HCT116 (cell line): ENCODE data around the gene CHCHD4. TPM values are rescaled to one million over a fixed set of nuclear protein-coding genes. Genes with fewer than 3 reads are reported as not detected.

ENCODE experiments used
- ATAC-seq: fragments of 200-7000 bp; cut with Tn5 transposase; 2 replicates; pipeline ENCODE4 v1.9.1; 2020; ENCODE audit warnings: mild to moderate bottlenecking, moderate library complexity
- BruUV-seq: library from RNA; stranded (reverse); fragments of 400-500 nt; replicated peaks from 2 replicates; lab custom pipeline; 2021; lab: Mats Ljungman, UMichigan
- CTCF ChIA-PET: fragments of 300-600 bp; sonication (Branson Sonifier 250); formaldehyde crosslinking; loops from one replicate; lab custom pipeline; 2021; ENCODE audit warnings: antibody characterized with exemption; lab: Charles Lee
- POLR2A ChIA-PET: fragments of 300-600, 350-600 bp; sonication (Branson Sonifier 250); formaldehyde crosslinking; loops from one replicate; lab custom pipeline; 2021; ENCODE audit warnings: antibody characterized with exemption; lab: Charles Lee
- RAD21 ChIA-PET, 2 experiments: fragments of 300-600 bp; sonication (Branson Sonifier 250); formaldehyde crosslinking; loops; one replicate each; lab custom pipeline; 2023; ENCODE audit warnings: low total read pairs in 2 of 2; ENCODE audit not compliant: uncharacterized antibody in 2 of 2, unreplicated experiment in 2 of 2, low non-redundant PET in 1 of 2; lab: Charles Lee
- DNase-seq: peaks from one replicate; pipeline ENCODE4 v3.0.0-alpha.2; 2010; ENCODE audit warnings: low read depth, low spot score
- H2AFZ ChIP-seq: fragments of 200-600 bp; shearing (Covaris generic), sonication (generic); 2 replicates; pipeline ENCODE4 v1.6.1; 2017; ENCODE audit warnings: low read depth, mixed run types, mixed read lengths, antibody characterized with exemption, low read length; ENCODE audit not compliant: poor library complexity, severe bottlenecking
- H3K27ac ChIP-seq: 2 replicates; pipeline ENCODE4 v1.5.1; 2012; ENCODE audit warnings: low read depth, low read length
- H3K27me3 ChIP-seq: fragments of 200-600 bp; sonication (generic); 2 replicates; pipeline ENCODE4 v1.6.1; 2016; ENCODE audit warnings: mixed run types, low read length, mixed read lengths; ENCODE audit not compliant: insufficient read depth
- H3K36me3 ChIP-seq, 2 experiments: fragments of 200-500 bp in 1 of 2; fragments of 200-600 bp in 1 of 2; sonication (Bioruptor generic) in 1 of 2; sonication (generic) in 1 of 2; 2 replicates each; pipeline versions ENCODE4 v1.5.1 to v1.6.1; 2014 to 2016; ENCODE audit warnings: low read length in 2 of 2, inconsistent platforms in 1 of 2, mixed read lengths in 1 of 2, mixed run types in 1 of 2; ENCODE audit not compliant: insufficient read depth in 2 of 2, control insufficient read depth in 1 of 2
- H3K4me1 ChIP-seq, 2 experiments: fragments of 200-600 bp in 1 of 2; sonication (generic) in 1 of 2; 2 replicates each; pipeline versions ENCODE4 v1.5.1 to v1.6.1; 2012 to 2017; ENCODE audit warnings: low read length in 2 of 2, inconsistent platforms in 1 of 2, mild to moderate bottlenecking in 1 of 2, mixed read lengths in 1 of 2, mixed run types in 1 of 2, moderate library complexity in 1 of 2; ENCODE audit not compliant: insufficient read depth in 2 of 2, control insufficient read depth in 1 of 2
- H3K4me2 ChIP-seq: fragments of 200-600 bp; sonication (generic); 2 replicates; pipeline ENCODE4 v1.6.1; 2017; ENCODE audit warnings: mixed run types, low read length, mixed read lengths
- H3K4me3 ChIP-seq, 2 experiments: fragments of 200-600 bp in 1 of 2; sonication (generic) in 1 of 2; replicated peaks in 1 of 2; 2 replicates each; pipeline ENCODE4 v1.5.1; 2011 to 2016; ENCODE audit warnings: low read length in 2 of 2, control low read depth in 1 of 2, low read depth in 1 of 2, mild to moderate bottlenecking in 1 of 2, mixed read lengths in 1 of 2, mixed run types in 1 of 2
- H3K79me2 ChIP-seq: fragments of 200-600 bp; sonication (generic); 2 replicates; pipeline ENCODE4 v1.6.1; 2017; ENCODE audit warnings: mild to moderate bottlenecking, mixed run types, low read length, moderate library complexity, mixed read lengths; ENCODE audit not compliant: insufficient read depth
- H3K9ac ChIP-seq: fragments of 200-600 bp; sonication (generic); 2 replicates; pipeline ENCODE4 v1.6.1; 2016; ENCODE audit warnings: low read length, mixed read lengths
- H3K9me2 ChIP-seq: fragments of 200-600 bp; sonication (generic), shearing (Covaris generic); 2 replicates; pipeline ENCODE4 v1.6.1; 2017; ENCODE audit warnings: mixed run types, mild to moderate bottlenecking, moderate library complexity; ENCODE audit not compliant: insufficient read depth
- H3K9me3 ChIP-seq, 2 experiments: fragments of 200-500 bp in 1 of 2; fragments of 200-600 bp in 1 of 2; sonication (Bioruptor generic) in 1 of 2; sonication (generic) in 1 of 2; 2 replicates each; pipeline ENCODE4 v1.6.1; 2014 to 2017; ENCODE audit warnings: low read length in 2 of 2, mixed read lengths in 2 of 2, inconsistent platforms in 1 of 2, low read depth in 1 of 2, mild to moderate bottlenecking in 1 of 2, mixed run types in 1 of 2, moderate library complexity in 1 of 2; ENCODE audit not compliant: control insufficient read depth in 1 of 2, insufficient read depth in 1 of 2
- H4K20me1 ChIP-seq: fragments of 200-600 bp; sonication (generic), shearing (Covaris generic); 2 replicates; pipeline ENCODE4 v1.6.1; 2017; ENCODE audit warnings: mixed run types, mild to moderate bottlenecking, moderate library complexity; ENCODE audit not compliant: insufficient read depth
- ATF3 ChIP-seq: IDR thresholded peaks from 2 replicates; pipeline ENCODE4 v1.6.1; 2012
- CEBPB ChIP-seq: IDR thresholded peaks from 2 replicates; pipeline ENCODE4 v1.6.1; 2012; ENCODE audit warnings: low read depth
- EGR1 ChIP-seq: IDR thresholded peaks from 2 replicates; pipeline ENCODE4 v1.6.1; 2012; ENCODE audit warnings: low read depth
- ELF1 ChIP-seq: IDR thresholded peaks from 2 replicates; pipeline ENCODE4 v1.6.1; 2012; ENCODE audit warnings: low read depth, borderline replicate concordance
- EZH2 ChIP-seq: fragments of 200-600 bp; sonication (generic); IDR thresholded peaks from 2 replicates; pipeline ENCODE4 v1.6.1; 2017; ENCODE audit warnings: antibody characterized with exemption, mixed run types
- FOSL1 ChIP-seq: IDR thresholded peaks from 2 replicates; pipeline ENCODE4 v1.6.1; 2012; ENCODE audit warnings: low read depth
- JUND ChIP-seq: IDR thresholded peaks from 2 replicates; pipeline ENCODE4 v1.6.1; 2012
- POLR2A ChIP-seq: IDR thresholded peaks from 2 replicates; pipeline ENCODE4 v1.7.0; 2011; ENCODE audit warnings: borderline replicate concordance; ENCODE audit not compliant: insufficient read depth, insufficient read length; ENCODE audit errors: extremely low read depth
- RAD21 ChIP-seq: IDR thresholded peaks from 2 replicates; pipeline ENCODE4 v1.6.1; 2012; ENCODE audit warnings: low read depth, mild to moderate bottlenecking
- REST ChIP-seq: IDR thresholded peaks from 2 replicates; pipeline ENCODE4 v1.6.1; 2012; ENCODE audit warnings: low read depth
- SIN3A ChIP-seq: IDR thresholded peaks from 2 replicates; pipeline ENCODE4 v1.6.1; 2012; ENCODE audit warnings: low read depth
- TCF7L2 ChIP-seq: IDR thresholded peaks from 2 replicates; pipeline ENCODE4 v1.7.0; 2011; ENCODE audit warnings: borderline replicate concordance, inconsistent platforms; ENCODE audit not compliant: insufficient read depth, insufficient read length; ENCODE audit errors: extremely low read depth
- YY1 ChIP-seq: IDR thresholded peaks from 2 replicates; pipeline ENCODE4 v1.6.1; 2011; ENCODE audit warnings: low read length, low read depth, moderate library complexity, mild to moderate bottlenecking; ENCODE audit not compliant: insufficient replicate concordance; ENCODE audit errors: extremely low read depth
- ZBTB33 ChIP-seq: IDR thresholded peaks from 2 replicates; pipeline ENCODE4 v1.6.1; 2011; ENCODE audit warnings: mild to moderate bottlenecking, low read length, moderate library complexity; ENCODE audit not compliant: insufficient replicate concordance; ENCODE audit errors: extremely low read depth
- ZFX ChIP-seq: fragments of 450-650 bp; IDR thresholded peaks from 2 replicates; pipeline ENCODE4 v1.6.1; 2017
- ZNF274 ChIP-seq: fragments of 200-500 bp; sonication (Bioruptor generic); IDR thresholded peaks from 2 replicates; pipeline ENCODE4 v1.6.1; 2014; ENCODE audit warnings: mild to moderate bottlenecking, low read depth, low read length, inconsistent platforms
- intact Hi-C: fragments of 100-400 bp; cut with micrococcal nuclease; formaldehyde crosslinking; loops from 2 replicates; pipeline ENCODE4 v1.10.0; 2022
- total RNA-seq: library from RNA; stranded (reverse); gene quantifications from one replicate; pipeline ENCODE4 v1.2.1, GENCODE V29; 2021; ENCODE audit not compliant: unreplicated experiment

The CHCHD4 gene
- total RNA-seq, 1 experiment from 2014 or later, result 24.6 TPM

GRCh38 chr3:14142567-14143270 is 18.0 kb upstream of the CHCHD4 start:
- no peak for DNase-seq
- CTCF ChIA-PET, result no interaction called here
- BruUV-seq, result TSS peak; percentile 38

More at GRCh38 chr3:14142567-14143270, 18.0 kb upstream of the CHCHD4 start:
- Histone ChIP-seq H3K9me2 (no peaks in the 10 kb centered on the region), H3K27me3 (no peaks in the 10 kb centered on the region), H3K4me1 (peaks cover 25 to 30% of the 10 kb centered on the region in 2 experiments), H4K20me1 (peaks cover 6% of the 10 kb centered on the region; the same call in 1 of the 2 replicates), H3K9me3 (no peaks in the 10 kb centered on the region), H3K79me2 (no peaks in the 10 kb centered on the region), H3K4me3 (no peak overlapping the region), H3K36me3 (peaks cover 0 to 7% of the 10 kb centered on the region in 2 experiments; a peak in 1 of 4 replicates), H3K27ac (no peak overlapping the region), H2AFZ (no peak overlapping the region), H3K4me2 (no peak overlapping the region), H3K9ac (no peak overlapping the region)
- TF ChIP-seq ELF1, result no peak
- no peak for TF ChIP-seq CEBPB
- no peak for TF ChIP-seq FOSL1
- no peak for TF ChIP-seq EZH2
- TF ChIP-seq POLR2A, result no peak
- TF ChIP-seq JUND, result no peak
- no peak for TF ChIP-seq ZNF274
- no peak for TF ChIP-seq ZFX
- no peak for TF ChIP-seq TCF7L2
- no peak for TF ChIP-seq ZBTB33
- TF ChIP-seq REST, result no peak
- TF ChIP-seq RAD21, result no peak
- TF ChIP-seq YY1, result no peak
- TF ChIP-seq ATF3, result no peak
- no peak for TF ChIP-seq EGR1
- no peak for TF ChIP-seq SIN3A
- intact Hi-C loops, result no loop called here
- ChIA-PET POLR2A (no interaction called here), RAD21 (no interaction called here)
- ATAC-seq, result no peak
